ENCODE results near the gene RNU6-9.
"Not testable (repeated sequence)": the region's sequence is repeated elsewhere in the genome, so short reads cannot be mapped to it uniquely, and the experiment has no call there.

Gene RNU6-9

GRCh38 chr19:887072-887471 lies 6.2 kb upstream of the RNU6-9 start:
- H3K9me3 ChIP-seq: no peaks in the 10 kb centered on the region
- H3K4me3 ChIP-seq (ENCODE audit: low read depth in 1 of 2, low read length in 1 of 2): no peak overlapping the region
- peaks cover 89% of the 10 kb centered on the region for H3K36me3 ChIP-seq
- peaks cover 2 to 7% of the 10 kb centered on the region in 2 experiments for H3K4me1 ChIP-seq (ENCODE audit: control insufficient read depth in 1 of 2, insufficient read depth in 1 of 2, low read depth in 1 of 2, low read length in 1 of 2)
- no peak overlapping the region for H3K27ac ChIP-seq
- TF ChIP-seq CTCF (IDR thresholded peaks at IDR 0.05): no peak
- H3K27me3 ChIP-seq: no peaks in the 10 kb centered on the region

GRCh38 chr19:887599-887998 lies 5.7 kb upstream of the RNU6-9 start:
- no peaks in the 10 kb centered on the region for H3K27me3 ChIP-seq
- H3K36me3 ChIP-seq: peaks cover 84% of the 10 kb centered on the region
- TF ChIP-seq CTCF (IDR thresholded peaks at IDR 0.05): no peak
- H3K4me3 ChIP-seq (ENCODE audit: low read depth in 1 of 2, low read length in 1 of 2): no peak overlapping the region
- H3K4me1 ChIP-seq (ENCODE audit: control insufficient read depth in 1 of 2, insufficient read depth in 1 of 2, low read depth in 1 of 2, low read length in 1 of 2): peaks cover 6 to 12% of the 10 kb centered on the region in 2 experiments
- no peaks in the 10 kb centered on the region for H3K9me3 ChIP-seq
- H3K27ac ChIP-seq: no peak overlapping the region

GRCh38 chr19:888581-889385 lies 4.5 kb upstream of the RNU6-9 start:
- Histone ChIP-seq H3K4me1 (ENCODE audit: control insufficient read depth in 1 of 2, insufficient read depth in 1 of 2, low read depth in 1 of 2, low read length in 1 of 2) (peaks cover 14 to 20% of the 10 kb centered on the region in 2 experiments), H3K36me3 (peaks cover 72% of the 10 kb centered on the region), H3K27ac (no peak overlapping the region), H3K9me3 (no peaks in the 10 kb centered on the region), H3K4me3 (ENCODE audit: low read depth in 1 of 2, low read length in 1 of 2) (no peak overlapping the region), H3K27me3 (no peaks in the 10 kb centered on the region)
- TF ChIP-seq CTCF (IDR thresholded peaks at IDR 0.05): no peak

- peaks cover 62% of the 10 kb centered on the region for H3K36me3 ChIP-seq
- H3K4me1 ChIP-seq (ENCODE audit: control insufficient read depth in 1 of 2, insufficient read depth in 1 of 2, low read depth in 1 of 2, low read length in 1 of 2): peaks cover 21 to 23% of the 10 kb centered on the region in 2 experiments
- H3K27me3 ChIP-seq: no peaks in the 10 kb centered on the region
- no peak overlapping the region for H3K27ac ChIP-seq
- no peaks in the 10 kb centered on the region for H3K9me3 ChIP-seq
- no peak for TF ChIP-seq CTCF (IDR thresholded peaks at IDR 0.05)
- no peak overlapping the region for H3K4me3 ChIP-seq (ENCODE audit: low read depth in 1 of 2, low read length in 1 of 2)
These were observed 3.5 kb upstream of the RNU6-9 start for GRCh38 chr19:889662-890295.

GRCh38 chr19:890831-891230 lies 2.5 kb upstream of the RNU6-9 start:
- TF ChIP-seq CTCF (IDR thresholded peaks at IDR 0.05): no peak
- Histone ChIP-seq H3K4me1 (ENCODE audit: control insufficient read depth in 1 of 2, insufficient read depth in 1 of 2, low read depth in 1 of 2, low read length in 1 of 2) (peaks cover 21 to 23% of the 10 kb centered on the region in 2 experiments), H3K27me3 (no peaks in the 10 kb centered on the region), H3K27ac (no peak overlapping the region), H3K4me3 (ENCODE audit: low read depth in 1 of 2, low read length in 1 of 2) (no peak overlapping the region), H3K9me3 (no peaks in the 10 kb centered on the region), H3K36me3 (peaks cover 55% of the 10 kb centered on the region)

GRCh38 chr19:891421-892200 lies 1.7 kb upstream of the RNU6-9 start:
- Histone ChIP-seq H3K36me3 (peaks cover 55% of the 10 kb centered on the region), H3K4me3 (ENCODE audit: low read depth in 1 of 2, low read length in 1 of 2) (peak overlapping the region in 1 of 2 experiments; percentile 82), H3K4me1 (ENCODE audit: control insufficient read depth in 1 of 2, insufficient read depth in 1 of 2, low read depth in 1 of 2, low read length in 1 of 2) (peaks cover 21 to 23% of the 10 kb centered on the region in 2 experiments), H3K27ac (peak overlapping the region; percentile 94)
- H3K9me3 ChIP-seq, H3K27me3 ChIP-seq: not testable (repeated sequence)

Data from neutrophil (primary cell).